A549 treated with RU486 at 1 μM for 4 hours (cell line): ENCODE results near the gene TSNAXIP1. TPM values are rescaled to one million over a fixed set of nuclear protein-coding genes. Genes with fewer than 3 reads are reported as not detected.

Experiments
- total RNA-seq: library from RNA; stranded (reverse); fragments of 200-300 nt; extraction: Qiagen RNA extraction; gene quantifications from 5 replicates; pipeline ENCODE4 v1.2.3, GENCODE V29; 2022; ENCODE audit warnings: low read depth

Gene TSNAXIP1, protein sequence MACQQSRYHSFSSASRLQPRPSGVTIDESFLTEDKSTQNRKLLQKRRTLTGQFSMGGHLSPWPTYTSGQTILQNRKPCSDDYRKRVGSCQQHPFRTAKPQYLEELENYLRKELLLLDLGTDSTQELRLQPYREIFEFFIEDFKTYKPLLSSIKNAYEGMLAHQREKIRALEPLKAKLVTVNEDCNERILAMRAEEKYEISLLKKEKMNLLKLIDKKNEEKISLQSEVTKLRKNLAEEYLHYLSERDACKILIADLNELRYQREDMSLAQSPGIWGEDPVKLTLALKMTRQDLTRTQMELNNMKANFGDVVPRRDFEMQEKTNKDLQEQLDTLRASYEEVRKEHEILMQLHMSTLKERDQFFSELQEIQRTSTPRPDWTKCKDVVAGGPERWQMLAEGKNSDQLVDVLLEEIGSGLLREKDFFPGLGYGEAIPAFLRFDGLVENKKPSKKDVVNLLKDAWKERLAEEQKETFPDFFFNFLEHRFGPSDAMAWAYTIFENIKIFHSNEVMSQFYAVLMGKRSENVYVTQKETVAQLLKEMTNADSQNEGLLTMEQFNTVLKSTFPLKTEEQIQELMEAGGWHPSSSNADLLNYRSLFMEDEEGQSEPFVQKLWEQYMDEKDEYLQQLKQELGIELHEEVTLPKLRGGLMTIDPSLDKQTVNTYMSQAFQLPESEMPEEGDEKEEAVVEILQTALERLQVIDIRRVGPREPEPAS
- 0.33 to 0.71 TPM (median 0.46 TPM) in 5 replicates for total RNA-seq

DNA sequence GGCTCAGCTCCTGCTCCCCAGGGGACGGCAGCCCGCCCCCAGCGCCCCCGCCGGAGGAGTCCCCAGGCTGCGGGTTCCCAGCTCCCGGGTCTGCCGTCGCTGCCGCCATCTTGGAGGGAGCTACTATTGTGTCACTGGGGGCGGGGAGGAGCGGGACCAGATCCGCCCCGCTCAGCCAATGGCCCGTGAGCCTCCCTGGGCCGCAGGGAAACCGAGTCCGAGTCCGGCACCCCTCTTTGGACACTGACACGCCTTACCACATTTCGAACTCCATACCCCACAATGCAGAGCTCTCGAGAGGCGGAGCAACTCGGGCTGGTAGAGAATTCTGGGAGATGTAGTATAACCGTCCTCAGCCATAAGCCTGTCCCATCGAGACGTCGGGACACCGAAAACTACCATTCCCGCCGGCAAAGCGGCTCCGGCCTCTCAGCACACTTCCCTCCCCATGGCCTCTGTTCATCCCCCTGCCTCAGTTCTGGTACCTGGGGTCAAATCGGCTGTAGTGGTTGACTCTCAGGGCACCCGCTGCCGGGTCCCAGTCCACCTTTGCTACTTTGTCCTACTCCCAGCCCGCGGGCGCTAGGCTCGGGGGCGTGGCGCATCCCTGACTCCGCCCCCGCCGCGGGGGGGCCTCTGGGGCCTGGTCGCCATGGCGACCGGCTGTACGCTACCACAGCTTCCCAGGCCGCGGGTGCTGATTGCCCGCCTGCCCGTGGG is at the start of gene TSNAXIP1, which contains the start of gene RANBP10:
TSNAXIP1 (plus strand) TSS at position 462 of the 720 bp plus-strand sequence. CDS start 261 bp downstream, outside the sequence.
RANBP10 (minus strand) TSS at position 133 of the 720 bp plus-strand sequence; CDS start at position 109, 24 bp downstream.

DNA sequence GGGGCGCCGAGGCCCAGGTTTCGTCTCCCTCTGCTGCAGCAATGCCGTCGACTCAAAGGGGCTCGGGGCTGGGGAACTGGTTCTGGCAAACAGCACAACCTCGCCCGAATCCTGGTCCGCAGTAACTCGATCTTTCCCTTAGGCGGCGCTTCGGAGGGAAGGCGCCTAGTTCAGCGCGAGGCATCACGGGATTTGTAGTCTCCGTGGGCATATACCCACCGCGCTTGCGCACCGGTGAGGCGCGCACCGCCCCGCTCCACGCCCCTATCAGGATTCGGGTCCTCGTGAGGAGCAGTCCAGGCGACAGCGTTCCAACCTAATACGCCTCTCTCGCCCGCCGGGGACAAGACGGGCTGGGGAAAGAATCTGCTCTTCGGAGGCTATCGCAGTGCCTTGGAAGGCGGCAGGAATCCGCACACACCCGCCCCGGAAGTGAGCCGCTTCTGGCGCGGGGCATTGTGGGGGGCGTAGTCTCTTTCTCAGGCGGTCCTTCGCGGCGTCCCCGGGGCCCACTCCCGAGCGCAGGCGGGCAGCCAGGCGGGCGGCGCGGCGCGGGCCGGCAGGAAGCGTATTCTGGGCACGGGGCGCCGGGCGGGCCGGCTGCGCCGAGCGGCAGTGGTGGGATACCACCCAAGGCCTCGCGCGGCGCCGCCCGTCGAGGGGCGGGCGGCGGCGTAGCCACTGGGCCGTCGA is 35.3 kb downstream of the TSNAXIP1 start, which contains the start of gene THAP11:
THAP11 (plus strand) TSS at position 505 of the 693 bp plus-strand sequence. CDS start 235 bp downstream, outside the sequence.

DNA sequence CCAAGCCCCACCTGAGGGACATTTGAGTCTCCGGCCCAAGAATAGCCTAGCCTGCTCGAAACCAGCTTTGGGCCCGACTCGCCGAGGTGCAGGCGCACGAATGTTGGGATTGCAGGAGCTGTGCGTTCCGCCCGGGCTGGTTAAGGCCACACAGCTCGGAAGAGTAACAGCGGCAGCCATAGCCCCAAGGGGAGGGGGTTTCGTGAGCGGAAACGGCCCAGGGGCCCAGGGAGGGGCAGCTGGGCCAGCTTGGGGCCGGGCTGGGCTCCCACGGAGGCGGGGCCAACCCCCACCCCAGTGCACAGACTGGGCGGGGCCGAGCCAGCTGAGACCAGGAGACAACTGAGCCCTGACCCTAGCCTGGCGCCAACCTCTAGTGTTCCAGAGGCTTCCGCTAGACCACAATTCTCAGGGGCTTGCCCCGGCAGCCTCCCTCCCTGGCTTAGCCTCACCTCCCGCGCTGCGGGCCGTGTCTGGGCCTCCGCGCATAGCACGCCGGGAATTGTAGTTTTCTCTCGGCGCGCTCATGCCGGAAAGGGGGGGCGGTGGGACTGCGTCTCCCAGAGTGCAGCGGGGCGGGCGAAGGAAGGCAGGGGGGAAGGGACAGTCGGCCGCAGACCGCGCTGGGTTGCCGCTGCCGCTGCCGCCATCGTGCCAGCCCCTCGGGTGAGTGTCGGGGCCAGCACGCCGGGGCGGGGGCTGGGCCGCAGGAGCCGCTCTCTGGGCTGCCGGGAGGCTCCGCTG is 39.8 kb downstream of the TSNAXIP1 start, which contains the start of gene NUTF2:
NUTF2 (plus strand) TSS at position 614 of the 744 bp plus-strand sequence. CDS start 18,198 bp downstream, outside the sequence.

DNA sequence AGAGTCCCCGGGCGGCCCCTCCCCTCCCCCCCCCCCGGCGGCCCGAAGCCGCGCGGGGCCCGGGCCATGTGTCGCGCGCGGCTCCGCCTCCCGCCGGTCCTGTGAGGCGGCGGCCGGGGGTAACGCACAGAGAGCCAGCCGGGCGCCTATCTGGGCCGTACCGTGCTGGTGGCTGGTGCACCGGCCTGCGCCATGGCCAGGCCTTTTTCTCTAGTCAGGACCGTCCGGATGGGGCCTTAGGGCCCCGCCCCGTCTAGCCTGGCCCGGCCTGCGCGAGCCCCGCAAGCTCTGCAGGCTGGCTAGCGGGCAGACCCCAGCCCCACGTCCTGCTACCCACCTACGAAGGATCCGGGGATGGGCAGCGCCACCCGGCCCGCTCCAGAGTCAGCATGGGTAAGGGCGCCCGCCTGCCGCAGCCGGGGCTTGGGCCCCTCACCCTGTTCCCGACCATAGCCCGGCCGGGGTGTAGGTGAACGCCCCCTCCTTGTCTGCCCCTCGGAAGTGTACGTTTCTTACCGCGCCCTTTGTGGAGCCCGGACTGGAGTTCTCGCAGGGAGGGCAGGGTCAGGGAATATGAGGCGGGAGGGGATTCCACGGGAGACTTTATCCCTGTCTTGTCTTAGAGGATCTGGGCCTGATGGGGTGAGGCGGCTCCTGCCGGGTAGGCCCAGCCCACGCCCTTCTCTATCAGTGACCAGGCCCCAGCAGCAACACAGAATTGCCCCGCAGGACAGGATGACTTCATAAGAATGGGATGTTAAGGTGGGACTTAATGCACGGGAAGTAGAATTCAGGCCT is 40.6 kb downstream of the TSNAXIP1 start, which contains the start of gene CENPT:
CENPT (minus strand) TSS at position 630 of the 798 bp plus-strand sequence. CDS start 13,834 bp downstream, outside the sequence.

DNA sequence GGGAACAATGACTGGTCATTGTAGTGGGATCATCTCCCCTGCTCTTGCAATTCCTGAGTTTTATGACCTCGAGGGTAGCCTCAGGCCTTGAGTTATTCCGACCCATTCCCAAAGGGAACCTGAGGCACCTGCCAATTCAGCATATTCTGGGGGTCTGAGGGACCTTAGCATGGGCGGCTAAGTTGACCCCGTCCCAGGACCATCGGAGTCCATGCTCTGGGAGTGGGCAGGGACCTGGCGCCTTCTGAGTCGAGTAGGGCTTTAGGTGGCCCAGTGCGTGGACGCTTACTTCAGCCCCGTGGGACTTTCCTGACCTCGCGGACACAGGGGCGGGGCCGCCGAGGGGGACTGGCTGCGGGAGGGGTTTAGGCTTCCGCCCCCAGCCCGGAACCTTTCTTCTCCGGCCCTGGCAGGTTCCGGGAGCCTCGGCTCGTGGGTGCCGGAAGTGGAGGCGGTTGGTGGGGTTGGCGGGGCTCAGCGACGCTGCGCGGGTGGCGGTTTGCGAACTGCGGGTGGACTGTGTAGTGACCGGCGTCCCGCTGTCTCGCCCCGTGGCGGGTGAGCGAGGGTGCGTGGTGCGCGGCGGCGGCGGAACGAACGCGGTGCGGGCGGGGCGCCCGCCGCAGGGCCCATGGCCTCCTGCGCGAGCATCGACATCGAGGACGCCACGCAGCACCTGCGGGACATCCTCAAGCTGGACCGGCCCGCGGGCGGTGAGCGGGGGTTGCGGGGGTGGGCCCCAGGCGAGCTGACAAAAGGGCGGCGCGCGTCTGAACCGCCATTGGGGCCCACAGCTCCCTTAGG is 66.1 kb downstream of the TSNAXIP1 start, which contains the start of gene EDC4:
EDC4 (plus strand) TSS at position 422 of the 804 bp plus-strand sequence; CDS start at position 632, 210 bp downstream.

Other genes with a start within 250 kb of the TSNAXIP1 start
- 28.6 to 39.1 TPM (median 38.0 TPM) in 5 replicates for gene CTCF, start 244.4 kb upstream of the TSNAXIP1 start, total RNA-seq
- 1.0 to 2.0 TPM (median 1.7 TPM) in 5 replicates for gene CARMIL2, start 161.7 kb upstream of the TSNAXIP1 start, total RNA-seq
- gene ACD, start 146.6 kb upstream of the TSNAXIP1 start, total RNA-seq: 23.8 to 36.1 TPM (median 33.6 TPM) in 5 replicates
- gene PARD6A, start 145.9 kb upstream of the TSNAXIP1 start, total RNA-seq: 1.2 to 2.1 TPM (median 1.7 TPM) in 5 replicates
- 9.4 to 11.1 TPM (median 10.4 TPM) in 5 replicates for gene ENKD1, start 140.1 kb upstream of the TSNAXIP1 start, total RNA-seq
- gene C16orf86, start 140.1 kb upstream of the TSNAXIP1 start, total RNA-seq: 0.14 TPM in 1 of 5 replicates, not detected in the others
- gene GFOD2, start 87.6 kb upstream of the TSNAXIP1 start, total RNA-seq: 16.9 to 17.9 TPM (median 17.0 TPM) in 5 replicates
- 8.1 to 9.9 TPM (median 8.8 TPM) in 5 replicates for gene RANBP10, start 329 bp upstream of the TSNAXIP1 start, total RNA-seq
- 27.0 to 43.3 TPM (median 40.3 TPM) in 5 replicates for gene THAP11, start 35.4 kb downstream of the TSNAXIP1 start, total RNA-seq
- 237 to 270 TPM (median 244 TPM) in 5 replicates for gene NUTF2, start 40.0 kb downstream of the TSNAXIP1 start, total RNA-seq
- 23.0 to 30.4 TPM (median 28.9 TPM) in 5 replicates for gene CENPT, start 40.8 kb downstream of the TSNAXIP1 start, total RNA-seq
- gene EDC4, start 66.2 kb downstream of the TSNAXIP1 start, total RNA-seq: 50.7 to 67.5 TPM (median 64.8 TPM) in 5 replicates
- gene NRN1L, start 78.0 kb downstream of the TSNAXIP1 start, total RNA-seq: not detected in 5 replicates
- 10.0 to 16.2 TPM (median 15.6 TPM) in 5 replicates for gene PSKH1, start 86.4 kb downstream of the TSNAXIP1 start, total RNA-seq
- 1.1 to 3.1 TPM (median 1.8 TPM) in 5 replicates for gene CTRL, start 125.0 kb downstream of the TSNAXIP1 start, total RNA-seq
- gene PSMB10, start 130.0 kb downstream of the TSNAXIP1 start, total RNA-seq: 41.8 to 55.9 TPM (median 52.2 TPM) in 5 replicates
- 5.1 to 12.7 TPM (median 10.8 TPM) in 5 replicates for gene LCAT, start 137.2 kb downstream of the TSNAXIP1 start, total RNA-seq
- gene SLC12A4, start 161.7 kb downstream of the TSNAXIP1 start, total RNA-seq: 21.7 to 31.2 TPM (median 23.7 TPM) in 5 replicates
- not detected in 5 replicates for gene DPEP3, start 173.6 kb downstream of the TSNAXIP1 start, total RNA-seq
- not detected in 5 replicates for gene DPEP2, start 192.6 kb downstream of the TSNAXIP1 start, total RNA-seq
- not detected in 5 replicates for gene DPEP2NB, start 209.0 kb downstream of the TSNAXIP1 start, total RNA-seq
- gene DDX28, start 216.3 kb downstream of the TSNAXIP1 start, total RNA-seq: 18.0 to 23.0 TPM (median 20.5 TPM) in 5 replicates
- gene DUS2, start 216.4 kb downstream of the TSNAXIP1 start, total RNA-seq: 17.4 to 18.0 TPM (median 18.0 TPM) in 5 replicates